GM12864 (cell line): ENCODE data around the gene LAPTM5.

ENCODE experiments used
- DNase-seq: peaks from one replicate; pipeline ENCODE4 v3.0.0-alpha.2; 2011; ENCODE audit warnings: low read depth
- H3K4me3 ChIP-seq: 2 replicates; pipeline ENCODE4 v1.5.1; 2011; ENCODE audit warnings: mild to moderate bottlenecking, low read depth, low read length, control low read depth
- CTCF ChIP-seq: IDR thresholded peaks from 2 replicates; pipeline ENCODE4 v1.5.1; 2011; ENCODE audit warnings: low read depth, mild to moderate bottlenecking, moderate library complexity, low read length, control low read depth, inconsistent platforms; ENCODE audit errors: missing control alignments

The LAPTM5 gene

DNA sequence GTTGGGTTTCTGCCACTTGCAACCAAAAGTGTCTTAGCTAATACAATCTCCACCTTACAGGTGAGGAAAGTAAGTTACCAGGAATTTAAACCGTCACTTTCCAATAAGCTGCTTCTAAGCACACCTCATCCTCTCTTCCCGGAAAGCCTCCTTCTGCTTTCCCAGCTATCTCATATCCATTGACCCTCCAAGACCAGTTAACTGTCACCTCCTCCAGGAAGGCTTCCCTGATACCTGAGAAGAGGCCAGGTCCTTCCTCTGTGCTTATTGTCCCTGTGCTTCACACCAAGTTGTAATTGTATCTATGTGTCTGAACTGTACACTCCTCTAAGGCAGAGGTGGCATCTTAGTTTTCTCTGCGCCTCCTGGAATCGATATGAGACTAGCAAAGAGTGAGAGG is 23.0 kb downstream of the LAPTM5 start:
- no peak for DNase-seq
- no peak for TF ChIP-seq CTCF
- no peak overlapping the region for H3K4me3 ChIP-seq

DNA sequence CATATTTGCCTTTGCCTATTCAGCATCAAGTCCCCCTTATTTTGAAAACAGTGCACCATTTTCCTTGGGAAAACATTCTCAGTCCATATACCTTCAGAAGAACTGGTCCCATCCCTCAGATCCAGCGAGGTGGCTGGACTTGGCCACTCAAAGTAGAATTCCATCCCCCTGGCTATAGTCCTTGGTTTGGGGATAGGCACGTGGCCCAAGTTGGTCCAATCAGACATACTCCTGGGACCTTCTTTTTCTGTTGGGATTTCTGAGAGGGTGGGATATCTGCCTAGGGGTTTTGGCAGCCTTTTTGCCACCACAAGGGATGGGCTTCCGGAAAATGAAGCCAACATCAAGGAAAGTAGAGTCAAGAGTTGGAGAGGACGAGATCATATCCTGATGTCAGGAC is 23.5 kb downstream of the LAPTM5 start:
- no peak for TF ChIP-seq CTCF
- no peak overlapping the region for H3K4me3 ChIP-seq
- no peak for DNase-seq

DNA sequence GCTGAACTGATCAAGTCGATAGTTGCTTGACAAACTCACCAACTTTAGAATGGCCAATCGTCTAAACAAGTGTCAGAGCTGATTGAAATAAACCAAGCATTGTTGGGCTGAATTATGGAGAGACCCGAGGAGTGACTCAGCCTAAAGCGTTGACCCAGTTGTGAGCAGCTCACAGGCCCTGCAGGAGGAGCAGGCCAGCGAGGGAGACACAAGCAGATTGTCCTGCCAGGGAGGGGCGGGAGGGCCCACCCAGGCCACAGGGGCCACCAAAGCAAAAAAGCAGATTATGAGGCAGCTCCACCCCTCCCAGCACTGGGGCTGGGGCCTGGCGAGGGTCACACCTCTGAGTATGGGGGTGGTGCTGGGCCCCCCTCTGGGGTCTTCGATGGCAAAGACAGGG is 24.1 kb downstream of the LAPTM5 start:
- no peak for TF ChIP-seq CTCF
- DNase-seq: no peak

GRCh38 chr1:30732277-30732996 is 25.1 kb downstream of the LAPTM5 start:
- no peak overlapping the region for H3K4me3 ChIP-seq
- no peak for DNase-seq
- TF ChIP-seq CTCF: no peak

More for the DNA sequence above, 24.1 kb downstream of the LAPTM5 start:
- H3K4me3 ChIP-seq: no peak overlapping the region

DNA sequence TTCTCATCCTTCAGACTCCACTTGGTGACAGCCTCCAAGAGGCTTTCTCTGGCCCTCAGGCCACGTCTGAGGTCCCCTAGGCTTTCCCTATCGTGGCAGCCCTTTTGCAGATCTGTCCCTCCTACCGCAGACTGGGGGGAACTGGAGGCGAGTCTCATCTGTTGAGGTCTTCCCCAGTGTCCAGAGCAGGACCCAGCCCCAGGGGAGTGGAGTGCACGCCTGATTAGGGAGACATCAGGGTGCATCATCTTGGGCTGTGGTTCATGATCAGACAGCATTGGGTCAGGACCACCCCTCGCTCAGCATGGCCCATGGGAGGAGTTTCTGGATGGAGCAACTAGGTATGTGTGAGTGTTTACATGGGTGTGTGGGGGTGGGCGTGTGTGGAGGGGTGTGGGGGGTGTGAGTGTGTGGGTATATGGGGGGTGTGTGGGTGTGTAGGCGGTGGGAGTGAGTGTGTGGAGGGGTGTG is 25.7 kb downstream of the LAPTM5 start:
- DNase-seq: no peak
- no peak for TF ChIP-seq CTCF
- H3K4me3 ChIP-seq: no peak overlapping the region

DNA sequence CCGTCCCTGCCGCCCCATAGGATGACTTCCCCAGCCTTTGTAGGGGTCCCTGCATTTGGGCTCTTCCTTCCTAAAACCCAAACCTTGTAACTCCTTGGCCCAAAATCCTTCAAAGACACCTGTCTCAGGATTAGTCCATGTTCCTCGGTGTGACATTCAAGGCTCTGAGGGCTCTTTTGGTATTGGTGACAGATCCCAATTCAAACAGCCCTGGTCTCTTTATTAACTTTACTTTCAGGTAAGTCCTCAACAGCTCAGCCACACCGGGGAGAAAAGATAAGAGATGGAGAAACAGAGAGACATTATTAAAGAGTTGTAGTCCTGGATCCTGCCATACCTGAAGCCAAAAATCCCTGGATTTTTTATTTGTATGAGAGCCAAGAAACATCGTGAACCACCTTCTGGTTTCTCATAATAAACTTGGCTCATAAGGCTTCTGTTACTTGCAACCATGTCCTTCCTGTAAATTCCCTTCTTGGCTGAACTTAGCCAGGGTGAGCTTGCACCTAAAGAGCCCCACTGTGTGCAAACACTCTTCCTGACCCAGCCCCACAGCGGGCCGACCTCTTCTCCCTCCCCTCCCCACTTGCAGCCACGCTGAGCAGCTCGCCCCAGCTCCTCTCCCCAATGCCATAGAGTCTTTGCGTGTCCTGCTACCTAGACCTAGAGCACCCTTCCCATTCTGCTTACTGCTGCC is 26.3 kb downstream of the LAPTM5 start:
- H3K4me3 ChIP-seq: no peak overlapping the region
- TF ChIP-seq CTCF: no peak
- no peak for DNase-seq
